Kidney (tissue), 14 donors: ENCODE measurements around the gene RHBDL1. TPM values are rescaled to one million over a fixed set of nuclear protein-coding genes. Genes with fewer than 3 reads are reported as not detected.

Experiments
- DNase-seq, 5 donors: peaks; one replicate each; pipeline ENCODE4 v3.0.0-alpha.2; 2013 to 2020
- FAIRE-seq: peaks from 2 replicates; lab custom pipeline; 2012; peaks lifted over from hg19 to GRCh38; lab: Jason Lieb, UNC
- H3K27ac ChIP-seq, 2 donors: one replicate each; pipeline ENCODE4 v1.7.0; 2013; ENCODE audit warnings: low read depth in 2 of 2, low read length in 2 of 2, inconsistent platforms in 1 of 2
- H3K27me3 ChIP-seq: one replicate; pipeline ENCODE4 v1.7.1; 2013; ENCODE audit warnings: low read length, inconsistent platforms; ENCODE audit not compliant: control insufficient read depth, insufficient read depth
- H3K36me3 ChIP-seq, 3 donors: one replicate each; pipeline versions ENCODE4 v1.7.0 to v1.7.1; 2013; ENCODE audit warnings: low read length in 3 of 3, control low read depth in 1 of 3, inconsistent platforms in 1 of 3; ENCODE audit not compliant: insufficient read depth in 3 of 3, control insufficient read depth in 2 of 3
- H3K4me1 ChIP-seq, 3 donors: one replicate each; pipeline versions ENCODE4 v1.7.0 to v1.7.1; 2013; ENCODE audit warnings: low read length in 3 of 3, inconsistent platforms in 1 of 3, low read depth in 1 of 3; ENCODE audit not compliant: control insufficient read depth in 2 of 3, insufficient read depth in 2 of 3
- H3K4me3 ChIP-seq, 3 donors: one replicate each; pipeline versions ENCODE4 v1.7.0 to v1.8.1; 2013; ENCODE audit warnings: low read length in 3 of 3, control low read depth in 1 of 3, inconsistent platforms in 1 of 3
- H3K9ac ChIP-seq, 3 donors: one replicate each; pipeline versions ENCODE4 v1.7.0 to v1.7.1; 2013; ENCODE audit warnings: low read length in 3 of 3, control low read depth in 1 of 3, inconsistent platforms in 1 of 3
- H3K9me3 ChIP-seq, 3 donors: one replicate each; pipeline versions ENCODE4 v1.7.0 to v1.7.1; 2013; ENCODE audit warnings: low read length in 3 of 3, control low read depth in 1 of 3, inconsistent platforms in 1 of 3; ENCODE audit not compliant: control insufficient read depth in 2 of 3, insufficient read depth in 1 of 3
- intact Hi-C: fragments of 100-400 bp; cut with DNase I; formaldehyde crosslinking; loops from one replicate; pipeline ENCODE4 v1.11.1; 2022
- polyA plus RNA-seq: library from polyadenylated mRNA; stranded (reverse); fragments of 350-450 nt; fragmentation: Illumina TruSeq; extraction: RNeasy Lipid Tissue Mini Kit (QIAGEN cat#74804); gene quantifications from one replicate; pipeline ENCODE4 v1.2.3, GENCODE V29; 2014; ENCODE audit warnings: low read depth, low replicate concordance; ENCODE audit not compliant: insufficient read depth
- total RNA-seq: library from RNA; stranded (reverse); fragmentation: NEBNext Ultra II Directional; extraction: Animal tissue kit (Norgen Biotek cat#: 25700); gene quantifications from one replicate; pipeline ENCODE4 v1.2.1, GENCODE V29; 2021
- TF ChIP-seq, protein P1 (sequence below): IDR thresholded peaks from 3 replicates; pipeline ENCODE4 v1.5.1; 2012; ENCODE audit warnings: mild to moderate bottlenecking, moderate library complexity, borderline replicate concordance; ENCODE audit not compliant: insufficient read depth; ENCODE audit errors: extremely low read depth
- donor health status: control.
- donor health status: control.
- donor health status: control.
- donor health status: control.
- donor health status: control.
- donor health status: DM: yes; HTN: yes; CAD: no.
- donor health status: Normal renal cell carcinoma (clear cell type).

The RHBDL1 gene
- total and polyA plus RNA-seq, 2 donors from 2014 or later = 0.88 to 9.7 TPM

DNA sequence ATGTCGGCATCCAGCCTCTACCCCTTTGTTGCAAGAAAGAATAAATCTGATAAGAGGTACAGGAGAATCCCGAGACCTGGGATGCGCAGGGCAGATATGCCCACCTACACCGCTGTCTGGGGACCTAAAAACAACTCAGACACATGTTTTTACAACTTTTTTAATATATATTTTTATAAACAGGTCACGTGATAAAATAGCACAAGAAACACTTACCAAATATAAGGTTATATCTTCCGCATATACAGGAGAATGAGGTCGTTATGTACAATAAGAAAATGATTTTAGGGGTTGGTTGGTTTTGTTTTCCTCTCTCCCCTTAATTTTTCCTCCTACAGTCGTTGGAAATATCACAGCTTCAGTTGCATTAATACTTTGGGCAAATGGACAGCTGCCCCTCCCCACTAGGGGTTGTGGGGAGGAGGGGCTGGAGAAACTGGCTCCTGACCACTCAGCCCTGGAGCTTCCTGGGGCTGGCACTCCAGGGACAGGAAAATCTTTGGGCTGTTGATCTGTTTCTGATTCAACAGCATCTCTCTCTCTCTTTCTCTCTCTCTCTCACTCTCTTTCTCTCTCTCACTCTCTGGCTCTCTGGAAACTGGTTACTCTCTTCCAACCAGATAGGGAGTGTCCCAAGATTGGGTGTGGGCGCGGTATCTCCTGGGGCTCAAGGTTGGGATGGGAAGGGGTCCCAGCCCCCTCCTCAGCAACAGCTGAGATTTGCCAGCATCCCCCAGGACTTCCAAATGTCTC is 17.1 kb downstream of the RHBDL1 start:
- H3K9me3 ChIP-seq = no peaks in the 10 kb centered on the region
- H3K9ac ChIP-seq = no peak overlapping the region
- intact Hi-C loops = no loop called here
- TF ChIP-seq, protein P1, sequence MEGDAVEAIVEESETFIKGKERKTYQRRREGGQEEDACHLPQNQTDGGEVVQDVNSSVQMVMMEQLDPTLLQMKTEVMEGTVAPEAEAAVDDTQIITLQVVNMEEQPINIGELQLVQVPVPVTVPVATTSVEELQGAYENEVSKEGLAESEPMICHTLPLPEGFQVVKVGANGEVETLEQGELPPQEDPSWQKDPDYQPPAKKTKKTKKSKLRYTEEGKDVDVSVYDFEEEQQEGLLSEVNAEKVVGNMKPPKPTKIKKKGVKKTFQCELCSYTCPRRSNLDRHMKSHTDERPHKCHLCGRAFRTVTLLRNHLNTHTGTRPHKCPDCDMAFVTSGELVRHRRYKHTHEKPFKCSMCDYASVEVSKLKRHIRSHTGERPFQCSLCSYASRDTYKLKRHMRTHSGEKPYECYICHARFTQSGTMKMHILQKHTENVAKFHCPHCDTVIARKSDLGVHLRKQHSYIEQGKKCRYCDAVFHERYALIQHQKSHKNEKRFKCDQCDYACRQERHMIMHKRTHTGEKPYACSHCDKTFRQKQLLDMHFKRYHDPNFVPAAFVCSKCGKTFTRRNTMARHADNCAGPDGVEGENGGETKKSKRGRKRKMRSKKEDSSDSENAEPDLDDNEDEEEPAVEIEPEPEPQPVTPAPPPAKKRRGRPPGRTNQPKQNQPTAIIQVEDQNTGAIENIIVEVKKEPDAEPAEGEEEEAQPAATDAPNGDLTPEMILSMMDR = no peak
- peaks cover 4% of the 10 kb centered on the region for H3K27me3 ChIP-seq
- H3K4me3 ChIP-seq = no peak overlapping the region
- H3K4me1 ChIP-seq = peaks cover 0 to 17% (median 0%) of the 10 kb centered on the region in 3 donors
- no peaks in the 10 kb centered on the region for H3K36me3 ChIP-seq
- FAIRE-seq (no peak), DNase-seq (no peak)
- H3K27ac ChIP-seq = no peak overlapping the region

DNA sequence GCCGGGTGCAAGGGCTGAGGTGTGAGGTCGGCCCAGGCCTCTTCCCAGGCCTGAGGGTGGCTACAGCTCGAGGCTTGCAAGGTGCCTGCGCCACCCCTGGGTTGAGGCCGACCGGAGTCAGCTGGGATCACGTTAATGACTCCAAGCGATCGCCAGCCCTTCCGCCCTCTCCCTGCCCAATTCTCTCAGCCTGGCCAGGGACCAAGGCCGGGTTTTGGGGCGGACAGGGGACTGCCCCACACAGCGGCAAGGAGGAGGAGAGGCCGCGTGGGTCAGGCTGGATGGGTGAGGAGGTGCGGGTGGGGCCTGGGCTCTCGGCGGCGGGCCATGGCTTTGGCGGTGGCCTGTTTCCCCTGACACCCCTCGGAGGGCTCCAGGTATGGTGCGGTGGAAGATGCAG is 17.9 kb downstream of the RHBDL1 start:
- Histone ChIP-seq H3K9ac (no peak overlapping the region), H3K4me1 (peaks cover 0 to 17% (median 0%) of the 10 kb centered on the region in 3 donors), H3K27me3 (peaks cover 4% of the 10 kb centered on the region), H3K9me3 (no peaks in the 10 kb centered on the region), H3K4me3 (no peak overlapping the region), H3K27ac (no peak overlapping the region), H3K36me3 (no peaks in the 10 kb centered on the region)
- DNase-seq (no peak), FAIRE-seq (no peak)
- intact Hi-C loops = no loop called here
- TF ChIP-seq, protein P1 = no peak

DNA sequence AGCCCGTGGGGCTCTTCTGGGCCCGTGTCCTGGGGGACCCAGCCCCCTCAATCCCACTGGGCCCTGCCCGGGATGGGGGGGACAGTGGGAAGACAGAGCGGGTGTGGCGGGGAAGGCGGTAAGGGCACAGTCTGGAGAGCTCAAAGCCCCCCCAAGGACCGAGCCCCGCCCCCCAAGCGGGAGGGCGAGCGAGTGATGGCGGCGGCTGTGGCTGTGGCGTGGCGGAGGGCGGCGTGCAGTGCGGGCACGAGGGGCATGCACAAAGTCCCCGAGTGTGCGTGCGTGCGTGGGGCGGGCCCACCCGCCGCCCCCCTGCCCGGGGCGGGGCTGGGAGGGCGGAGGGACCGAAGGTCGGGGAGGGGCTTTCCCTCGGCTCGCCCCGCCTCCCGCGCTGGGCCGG is 18.3 kb downstream of the RHBDL1 start:
- FAIRE-seq = no peak
- peak in 1 of 5 donors; percentile 23 for DNase-seq
- Histone ChIP-seq H3K27ac (no peak overlapping the region), H3K4me1 (peaks cover 0 to 16% (median 0%) of the 10 kb centered on the region in 3 donors), H3K9me3 (no peaks in the 10 kb centered on the region), H3K4me3 (no peak overlapping the region), H3K36me3 (no peaks in the 10 kb centered on the region), H3K9ac (no peak overlapping the region), H3K27me3 (peaks cover 4% of the 10 kb centered on the region)
- TF ChIP-seq, protein P1 = no peak
- intact Hi-C loops = no loop called here
